ENCODE results near the gene SUFU. TPM values are rescaled to one million over a fixed set of nuclear protein-coding genes. Genes with fewer than 3 reads are reported as not detected.
"Not testable (repeated sequence)": the region's sequence is repeated elsewhere in the genome, so short reads cannot be mapped to it uniquely, and the experiment has no call there.

SUFU gene
- total RNA-seq, 1 donor from 2014 or later, result 0.79 TPM

DNA sequence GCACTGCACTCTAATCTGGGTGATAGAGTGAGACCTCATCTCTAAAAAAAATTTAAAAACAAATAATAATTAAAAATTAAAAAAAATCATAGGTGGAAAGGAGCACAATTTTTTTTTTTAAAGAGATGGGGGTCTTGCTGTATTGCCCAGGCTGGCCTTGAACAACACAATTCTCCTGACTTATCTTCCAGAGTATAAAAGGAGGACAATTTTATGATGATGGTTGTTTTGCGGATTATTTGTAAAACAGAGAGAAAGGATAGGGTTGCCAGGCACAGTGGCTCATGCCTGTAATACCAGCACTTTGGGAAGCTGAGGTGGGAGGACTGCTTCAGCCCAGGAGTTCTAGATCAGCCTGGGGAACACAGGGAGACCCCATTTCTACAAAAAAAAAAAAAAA is 6.2 kb upstream of the SUFU start:
- FAIRE-seq (no peak), DNase-seq (ENCODE audit: low read depth) (no peak)
- Histone ChIP-seq H3K4me3 (ENCODE audit: low read depth, low read length) (no peak overlapping the region), H3K27me3 (ENCODE audit: control insufficient read depth, insufficient read depth, low read length) (no peaks in the 10 kb centered on the region), H3K36me3 (ENCODE audit: control insufficient read depth, insufficient read depth, low read length) (peaks cover 1% of the 10 kb centered on the region)
- TF ChIP-seq, protein P1, sequence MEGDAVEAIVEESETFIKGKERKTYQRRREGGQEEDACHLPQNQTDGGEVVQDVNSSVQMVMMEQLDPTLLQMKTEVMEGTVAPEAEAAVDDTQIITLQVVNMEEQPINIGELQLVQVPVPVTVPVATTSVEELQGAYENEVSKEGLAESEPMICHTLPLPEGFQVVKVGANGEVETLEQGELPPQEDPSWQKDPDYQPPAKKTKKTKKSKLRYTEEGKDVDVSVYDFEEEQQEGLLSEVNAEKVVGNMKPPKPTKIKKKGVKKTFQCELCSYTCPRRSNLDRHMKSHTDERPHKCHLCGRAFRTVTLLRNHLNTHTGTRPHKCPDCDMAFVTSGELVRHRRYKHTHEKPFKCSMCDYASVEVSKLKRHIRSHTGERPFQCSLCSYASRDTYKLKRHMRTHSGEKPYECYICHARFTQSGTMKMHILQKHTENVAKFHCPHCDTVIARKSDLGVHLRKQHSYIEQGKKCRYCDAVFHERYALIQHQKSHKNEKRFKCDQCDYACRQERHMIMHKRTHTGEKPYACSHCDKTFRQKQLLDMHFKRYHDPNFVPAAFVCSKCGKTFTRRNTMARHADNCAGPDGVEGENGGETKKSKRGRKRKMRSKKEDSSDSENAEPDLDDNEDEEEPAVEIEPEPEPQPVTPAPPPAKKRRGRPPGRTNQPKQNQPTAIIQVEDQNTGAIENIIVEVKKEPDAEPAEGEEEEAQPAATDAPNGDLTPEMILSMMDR (IDR thresholded peaks at IDR 0.05; ENCODE audit: insufficient read depth, low read length, severe bottlenecking), result no peak

DNA sequence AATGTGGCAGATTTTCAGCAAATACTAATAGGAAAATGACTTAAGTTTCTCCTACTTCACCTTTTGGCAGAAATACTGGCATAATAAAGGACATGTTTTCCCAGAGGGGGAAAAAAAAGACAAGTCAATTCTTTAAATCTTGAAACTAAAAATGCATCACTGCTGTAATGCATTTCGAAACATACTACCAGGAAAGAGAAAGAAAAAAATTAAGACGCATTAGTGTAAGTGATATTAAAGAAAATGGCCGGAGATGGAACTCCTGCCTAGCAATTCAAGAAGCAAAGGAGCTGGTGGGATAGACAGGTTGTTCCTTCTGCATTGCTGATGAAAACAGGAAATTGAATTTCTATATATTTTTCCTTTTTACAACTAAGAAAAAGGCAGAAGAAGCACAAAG is 4.4 kb upstream of the SUFU start:
- FAIRE-seq, result no peak
- Histone ChIP-seq H3K36me3 (ENCODE audit: control insufficient read depth, insufficient read depth, low read length) (no peaks in the 10 kb centered on the region), H3K4me3 (ENCODE audit: low read depth, low read length) (no peak overlapping the region), H3K27me3 (ENCODE audit: control insufficient read depth, insufficient read depth, low read length) (no peaks in the 10 kb centered on the region)
- TF ChIP-seq, protein P1 (IDR thresholded peaks at IDR 0.05; ENCODE audit: insufficient read depth, low read length, severe bottlenecking), result no peak
- no peak for DNase-seq (ENCODE audit: low read depth)

DNA sequence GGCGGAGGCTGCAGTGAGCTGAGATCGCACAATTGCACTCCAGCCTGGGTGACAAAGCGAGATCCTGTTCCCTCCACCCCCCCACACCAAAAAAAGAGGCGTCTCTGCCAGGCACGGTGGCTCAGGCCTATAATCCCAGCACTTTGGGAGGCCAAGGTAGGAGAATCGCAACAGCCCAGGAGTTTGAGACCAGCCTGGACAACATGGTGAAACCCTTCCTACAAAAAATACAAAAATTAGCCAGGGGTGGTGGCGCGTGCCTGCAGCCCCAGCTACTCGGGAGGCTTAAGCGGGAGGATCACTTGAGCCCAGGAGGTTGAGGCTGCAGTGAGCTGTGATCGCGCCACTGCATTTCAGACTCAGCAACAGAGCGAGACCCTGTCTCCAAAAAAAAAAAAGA is 3.1 kb upstream of the SUFU start:
- H3K27me3 ChIP-seq (ENCODE audit: control insufficient read depth, insufficient read depth, low read length); DNase-seq (ENCODE audit: low read depth); H3K36me3 ChIP-seq (ENCODE audit: control insufficient read depth, insufficient read depth, low read length); FAIRE-seq; H3K4me3 ChIP-seq (ENCODE audit: low read depth, low read length): not testable (repeated sequence)

DNA sequence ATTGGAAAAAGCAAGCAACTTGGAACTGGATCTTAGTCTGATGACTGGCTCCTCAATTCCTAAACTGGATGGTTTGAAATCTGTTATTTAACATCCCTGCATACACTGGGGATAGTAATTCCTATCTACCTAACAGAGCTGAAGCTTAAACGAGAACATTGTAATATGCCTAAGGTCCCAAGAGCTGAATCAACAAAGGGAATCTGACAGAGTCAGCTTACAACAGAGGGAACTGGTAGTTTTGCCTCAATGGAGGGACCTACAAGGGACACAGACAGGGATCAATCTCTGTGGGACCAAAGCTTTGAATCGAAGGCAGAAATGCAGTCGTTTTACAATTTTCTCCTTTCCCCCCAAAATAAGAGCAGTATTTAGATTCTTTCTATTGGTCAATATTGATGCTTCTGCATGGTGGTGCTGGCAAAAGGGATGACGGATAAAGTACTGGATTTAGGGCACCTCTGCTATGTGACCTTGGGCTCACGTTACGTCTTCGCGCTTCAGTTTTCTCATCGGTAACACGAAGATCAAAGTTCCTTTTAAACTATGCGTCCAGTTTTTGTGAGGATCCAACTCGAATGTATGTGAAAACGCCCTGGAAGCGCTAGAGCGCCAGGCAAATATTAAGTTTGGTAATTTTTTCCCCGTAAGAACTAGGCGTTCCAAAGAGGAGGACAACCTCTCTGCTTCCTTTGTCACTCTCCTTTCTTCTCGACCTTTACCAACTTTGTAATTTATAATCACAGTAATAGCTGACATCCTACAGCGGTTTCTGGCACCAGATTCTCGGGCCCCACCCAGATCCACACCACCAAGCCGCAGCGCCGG is 2.4 kb upstream of the SUFU start:
- peak overlapping the region; percentile 96 for H3K4me3 ChIP-seq (ENCODE audit: low read depth, low read length)
- DNase-seq (ENCODE audit: low read depth) (peak; percentile 15), FAIRE-seq (no peak)
- TF ChIP-seq, protein P1 (IDR thresholded peaks at IDR 0.05; ENCODE audit: insufficient read depth, low read length, severe bottlenecking), result no peak
- no peaks in the 10 kb centered on the region for H3K27me3 ChIP-seq (ENCODE audit: control insufficient read depth, insufficient read depth, low read length)
- no peaks in the 10 kb centered on the region for H3K36me3 ChIP-seq (ENCODE audit: control insufficient read depth, insufficient read depth, low read length)

DNA sequence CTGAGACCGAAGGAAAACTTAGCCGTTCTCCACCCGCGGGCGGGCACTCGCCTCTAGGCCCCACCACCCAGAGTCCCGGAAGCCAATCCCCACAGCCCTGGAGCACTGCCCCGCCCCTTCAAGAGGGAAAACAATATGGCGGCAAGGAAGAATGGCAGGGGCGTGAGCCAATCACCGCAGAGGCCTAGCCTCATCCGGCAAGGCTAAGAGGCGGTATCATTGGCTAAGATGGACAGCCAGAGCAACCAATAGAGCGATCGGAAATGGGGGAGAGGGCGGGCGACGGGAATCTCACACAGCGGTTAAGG is 1.8 kb upstream of the SUFU start:
- TF ChIP-seq, protein P1 (IDR thresholded peaks at IDR 0.05; ENCODE audit: insufficient read depth, low read length, severe bottlenecking), result no peak
- peak overlapping the region; percentile 96 for H3K4me3 ChIP-seq (ENCODE audit: low read depth, low read length)

DNA sequence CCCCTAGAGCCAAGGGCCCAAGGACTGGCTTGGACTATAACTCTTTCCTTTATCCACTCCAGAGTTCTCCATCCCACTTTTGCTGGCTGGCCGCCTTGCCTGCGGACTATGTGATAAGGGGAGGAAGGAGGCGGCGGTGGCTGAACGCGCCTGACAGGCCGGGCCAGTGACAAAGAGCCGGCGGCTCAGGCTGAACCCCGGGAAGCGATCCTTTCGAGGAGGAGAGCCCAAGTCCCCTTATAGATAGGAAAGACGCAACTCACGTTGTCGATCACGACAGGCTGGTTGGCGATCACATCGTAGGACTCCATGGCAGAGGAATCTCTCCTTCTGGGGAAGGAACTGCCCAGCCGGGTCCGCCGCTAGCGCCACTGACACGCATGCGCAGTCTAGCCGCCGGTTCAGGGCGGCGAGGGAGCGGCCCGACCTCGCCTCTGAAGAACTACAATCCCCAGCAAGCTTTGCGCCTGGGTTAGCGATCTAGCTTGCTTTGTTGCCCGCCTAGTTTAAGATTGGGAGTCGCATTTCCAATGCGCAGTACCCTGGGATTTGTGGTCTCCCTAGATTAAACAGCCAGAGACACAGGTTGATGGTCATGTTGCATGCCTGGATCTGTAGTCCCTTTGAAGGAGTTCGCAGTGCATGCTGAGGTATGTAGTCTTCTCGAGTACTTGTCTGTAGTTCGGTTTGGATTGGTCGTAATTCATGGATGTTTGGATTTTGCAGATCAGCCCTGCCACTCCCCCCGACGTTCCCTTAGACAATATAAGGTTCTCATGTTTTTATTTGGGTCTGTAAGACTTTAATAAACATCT is 1.2 kb upstream of the SUFU start, which contains the start of gene ACTR1A:
TSS of gene ACTR1A (minus strand) at position 376 of the 815 bp plus-strand sequence. CDS start at position 311, 65 bp downstream.
- FAIRE-seq (peak; percentile 94), DNase-seq (ENCODE audit: low read depth) (peak; percentile 100)
- TF ChIP-seq, protein P1 (IDR thresholded peaks at IDR 0.05; ENCODE audit: insufficient read depth, low read length, severe bottlenecking), result no peak
- no peaks in the 10 kb centered on the region for H3K27me3 ChIP-seq (ENCODE audit: control insufficient read depth, insufficient read depth, low read length)
- H3K36me3 ChIP-seq (ENCODE audit: control insufficient read depth, insufficient read depth, low read length), result no peaks in the 10 kb centered on the region
- peak within 1 kb of the TSS; percentile 96 for H3K4me3 ChIP-seq (ENCODE audit: low read depth, low read length)

More for the DNA sequence above, 1.8 kb upstream of the SUFU start:
- peak; percentile 96 for DNase-seq (ENCODE audit: low read depth)
- Histone ChIP-seq H3K27me3 (ENCODE audit: control insufficient read depth, insufficient read depth, low read length) (no peaks in the 10 kb centered on the region), H3K36me3 (ENCODE audit: control insufficient read depth, insufficient read depth, low read length) (no peaks in the 10 kb centered on the region)
- FAIRE-seq, result no peak

Measured in bronchial epithelial cell (primary cell).